22Rv1 (cell line): ENCODE measurements around the gene ABCA2.

Experiments
- H3K27ac ChIP-seq: fragments of 450-650 bp; 2 replicates; pipeline ENCODE4 v1.5.1; 2017
- CTCF ChIP-seq: fragments of 450-650 bp; IDR thresholded peaks from 2 replicates; pipeline ENCODE4 v1.5.1; 2017; ENCODE audit warnings: mild to moderate bottlenecking
- ZFX ChIP-seq: fragments of 450-650 bp; IDR thresholded peaks from 2 replicates; pipeline ENCODE4 v1.6.1; 2017; ENCODE audit warnings: antibody characterized with exemption, borderline replicate concordance

The ABCA2 gene

DNA sequence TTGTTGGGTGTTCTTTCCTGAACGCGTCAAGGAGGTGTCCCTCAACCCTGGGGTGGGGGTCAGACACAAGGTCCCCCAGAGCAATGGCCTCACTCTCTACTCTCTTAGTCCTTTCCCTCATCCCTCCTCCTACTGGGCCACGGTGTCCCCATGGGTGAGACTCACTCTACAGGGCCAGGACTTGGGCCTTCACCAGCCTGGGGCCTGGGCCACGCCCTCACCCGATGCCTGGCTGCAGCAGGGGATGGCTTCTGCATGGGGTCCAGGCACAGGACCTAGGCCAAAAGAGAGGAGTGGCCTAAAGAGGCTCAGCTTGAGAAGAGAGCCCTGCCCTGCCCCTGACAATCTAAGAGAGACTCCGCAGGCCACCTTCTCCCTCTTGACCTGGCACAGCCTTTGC, 70.1 kb downstream of the ABCA2 start:
- TF ChIP-seq ZFX (no peak), CTCF (no peak)
- H3K27ac ChIP-seq = no peak overlapping the region

DNA sequence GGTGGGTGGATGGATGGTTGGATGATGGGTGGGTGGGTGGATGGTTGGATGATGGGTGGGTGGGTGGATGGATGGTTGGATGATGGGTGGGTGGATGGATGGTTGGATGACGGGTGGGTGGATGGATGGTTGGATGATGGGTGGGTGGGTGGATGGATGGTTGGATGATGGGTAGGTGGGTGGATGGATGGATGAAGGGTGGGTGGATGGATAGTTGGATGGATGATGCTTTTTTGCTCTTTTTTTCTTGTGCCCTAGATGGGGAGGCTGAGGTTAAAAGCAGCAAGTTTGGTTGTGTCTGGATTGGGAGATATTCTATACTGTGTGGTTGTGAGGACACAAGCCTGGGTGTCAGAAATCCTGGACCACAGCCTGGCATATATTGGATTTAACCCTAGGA, 70.6 kb downstream of the ABCA2 start:
- TF ChIP-seq ZFX = no peak
- TF ChIP-seq CTCF = no peak
- no peak overlapping the region for H3K27ac ChIP-seq
